GM21723 (cell line): ENCODE results near the gene BGN.

Experiments used
- ATAC-seq: cut with Tn5 transposase; IDR thresholded peaks from one replicate; pipeline ENCODE4 v1.9.1; 2021; ENCODE audit warnings: mild to moderate bottlenecking, moderate library complexity; ENCODE audit not compliant: unreplicated experiment

Gene BGN

DNA sequence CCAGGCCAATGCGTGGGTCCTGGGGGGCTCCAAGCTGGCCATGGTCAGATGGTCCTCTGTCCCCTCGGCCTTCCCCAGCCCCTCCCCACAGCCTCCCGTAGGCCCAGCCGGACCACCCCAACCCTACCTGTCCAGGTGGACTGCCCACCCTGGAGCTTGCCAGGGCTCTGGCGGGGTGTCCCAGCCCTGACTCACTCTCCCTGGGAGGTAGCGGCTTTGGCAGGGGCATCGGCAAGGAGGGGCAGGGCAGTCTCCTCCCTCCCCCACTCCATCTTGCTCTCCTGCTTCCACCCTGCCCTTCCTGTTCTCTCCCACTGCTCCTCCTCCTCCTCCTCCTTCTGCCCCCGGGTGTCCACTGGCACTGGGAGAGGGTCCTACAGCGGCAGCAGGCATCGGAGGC, 7.4 kb downstream of the BGN start:
- ATAC-seq, result no peak

DNA sequence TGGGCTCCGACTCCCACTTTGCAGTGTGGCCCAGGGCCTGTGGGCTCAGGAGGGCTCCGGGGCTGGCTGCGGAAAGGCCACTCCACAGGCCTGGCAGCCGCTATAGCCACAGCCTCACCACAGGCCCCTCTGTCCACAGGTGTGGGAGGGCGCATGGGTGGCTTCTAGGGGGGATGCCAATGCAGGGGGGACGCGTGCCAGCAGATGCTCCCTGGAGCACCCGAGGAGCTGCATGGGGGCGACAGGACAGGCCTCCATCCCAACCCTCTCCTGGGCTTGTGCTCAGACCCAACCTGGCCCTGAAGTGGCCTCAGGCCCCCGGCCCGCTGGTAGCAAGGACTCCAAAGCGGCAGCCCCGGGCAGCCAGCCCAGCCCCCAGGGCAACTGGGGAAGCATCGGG, 8.0 kb downstream of the BGN start:
- no peak for ATAC-seq

DNA sequence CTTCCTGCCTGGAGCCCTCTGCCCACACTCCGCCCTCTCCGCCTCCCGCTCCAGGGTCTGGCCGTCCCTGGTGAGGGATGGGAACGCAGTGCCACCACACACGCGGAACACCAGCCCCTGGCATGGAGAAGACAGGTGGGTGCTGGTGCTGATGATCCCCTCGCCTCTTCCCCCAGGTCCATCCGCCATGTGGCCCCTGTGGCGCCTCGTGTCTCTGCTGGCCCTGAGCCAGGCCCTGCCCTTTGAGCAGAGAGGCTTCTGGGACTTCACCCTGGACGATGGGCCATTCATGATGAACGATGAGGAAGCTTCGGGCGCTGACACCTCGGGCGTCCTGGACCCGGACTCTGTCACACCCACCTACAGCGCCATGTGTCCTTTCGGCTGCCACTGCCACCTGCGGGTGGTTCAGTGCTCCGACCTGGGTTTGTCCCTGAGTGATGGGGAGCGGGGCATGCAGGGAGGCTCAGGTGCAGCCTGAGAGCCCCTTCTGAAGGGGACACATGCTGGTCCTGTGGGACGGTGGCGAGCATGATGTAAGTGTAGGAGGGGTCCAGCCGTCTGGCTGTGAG, 9.8 kb downstream of the BGN start:
- no peak for ATAC-seq

DNA sequence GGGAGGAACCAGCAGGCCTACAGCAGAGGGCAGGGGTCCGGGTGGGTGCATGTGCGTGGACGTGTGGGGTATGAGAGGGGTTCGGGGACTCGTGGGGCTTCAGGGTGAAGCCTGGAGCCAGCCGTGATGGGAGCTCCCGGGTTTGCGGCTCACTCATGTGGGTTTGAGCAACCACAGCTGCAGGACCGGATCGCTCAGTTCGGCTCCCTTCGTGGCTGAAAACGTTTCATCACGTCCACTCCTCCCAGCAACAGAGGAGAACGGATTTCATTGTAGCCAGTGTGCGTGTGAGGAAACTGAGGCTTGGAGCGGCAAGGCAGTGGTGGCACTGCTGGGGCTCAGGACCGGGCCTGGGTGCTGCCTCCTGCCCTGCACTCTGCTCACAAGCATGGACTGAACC, 10.6 kb downstream of the BGN start:
- ATAC-seq, result no peak

DNA sequence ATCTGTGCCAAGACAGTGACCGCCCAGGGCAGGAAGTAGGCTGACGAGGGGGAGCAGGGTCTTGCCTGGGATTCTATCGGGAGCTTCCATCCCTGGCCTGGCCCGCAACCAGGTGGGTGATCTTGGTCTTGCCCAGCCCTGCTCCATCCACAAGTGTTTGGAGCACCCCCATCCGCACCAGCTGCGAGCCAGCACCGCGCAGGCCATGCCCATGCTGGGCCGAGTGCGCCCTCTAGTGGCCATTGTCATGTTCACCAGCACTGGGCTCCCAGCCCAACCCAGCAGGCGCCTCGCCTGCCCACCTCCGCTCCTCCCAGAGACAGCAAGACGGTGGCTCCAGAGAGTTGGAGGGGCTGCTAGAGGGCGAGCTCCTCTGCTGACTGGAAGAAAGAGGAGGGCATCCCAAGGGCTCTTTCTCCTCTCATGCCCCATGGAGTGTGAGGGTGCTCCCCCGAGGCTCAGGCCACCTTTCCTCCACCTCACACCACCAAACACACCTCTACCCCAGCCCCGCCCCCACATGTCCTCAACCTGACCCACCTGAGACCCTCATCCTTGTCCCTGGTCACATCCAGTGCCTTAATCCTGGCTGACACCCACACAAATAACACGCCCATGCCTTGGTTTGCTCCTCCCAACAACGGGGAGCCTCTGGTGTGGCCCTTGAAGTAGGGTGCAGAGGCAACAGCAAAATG, 12.9 kb downstream of the BGN start:
- ATAC-seq, result peak; percentile 94

DNA sequence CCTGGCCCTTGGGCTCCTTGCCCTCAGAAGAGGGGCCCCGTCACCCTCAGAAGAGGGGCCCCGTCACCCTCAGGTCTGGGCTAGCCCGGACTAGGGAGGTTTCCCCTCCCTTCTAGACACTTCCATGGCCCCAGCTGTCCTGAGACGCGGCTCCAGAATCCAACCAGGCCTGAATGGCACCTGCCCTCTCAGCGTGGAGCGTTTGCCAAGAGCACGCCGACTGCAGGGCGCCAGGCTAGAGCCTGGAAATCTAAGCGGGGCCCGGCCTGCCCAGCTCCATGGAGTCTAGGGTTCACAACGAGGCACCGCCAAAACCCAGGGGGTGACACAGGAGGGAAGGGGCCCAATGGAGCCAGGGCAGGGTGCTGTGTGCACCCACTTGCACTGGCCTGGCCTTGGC, 14.8 kb downstream of the BGN start:
- no peak for ATAC-seq

DNA sequence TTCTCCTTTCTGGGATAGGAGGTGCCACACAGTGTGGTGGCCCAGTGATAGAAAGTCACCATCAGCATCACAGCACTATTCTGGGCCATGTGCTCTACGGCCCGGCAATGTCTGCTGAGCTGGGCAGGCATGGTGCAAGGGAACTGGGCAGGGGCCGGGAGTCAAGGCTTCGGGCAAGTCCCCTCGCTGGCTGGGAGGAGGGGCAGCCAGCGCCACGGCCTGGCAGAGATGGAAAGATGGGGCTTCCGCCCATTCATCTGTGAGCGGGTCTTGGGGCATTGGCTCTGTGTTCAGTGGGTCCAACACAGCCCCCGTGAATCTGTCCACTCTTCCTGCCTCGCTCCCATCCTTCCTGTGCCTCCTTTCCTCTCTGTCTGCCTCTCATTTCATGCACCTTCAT, 15.6 kb downstream of the BGN start:
- no peak for ATAC-seq

DNA sequence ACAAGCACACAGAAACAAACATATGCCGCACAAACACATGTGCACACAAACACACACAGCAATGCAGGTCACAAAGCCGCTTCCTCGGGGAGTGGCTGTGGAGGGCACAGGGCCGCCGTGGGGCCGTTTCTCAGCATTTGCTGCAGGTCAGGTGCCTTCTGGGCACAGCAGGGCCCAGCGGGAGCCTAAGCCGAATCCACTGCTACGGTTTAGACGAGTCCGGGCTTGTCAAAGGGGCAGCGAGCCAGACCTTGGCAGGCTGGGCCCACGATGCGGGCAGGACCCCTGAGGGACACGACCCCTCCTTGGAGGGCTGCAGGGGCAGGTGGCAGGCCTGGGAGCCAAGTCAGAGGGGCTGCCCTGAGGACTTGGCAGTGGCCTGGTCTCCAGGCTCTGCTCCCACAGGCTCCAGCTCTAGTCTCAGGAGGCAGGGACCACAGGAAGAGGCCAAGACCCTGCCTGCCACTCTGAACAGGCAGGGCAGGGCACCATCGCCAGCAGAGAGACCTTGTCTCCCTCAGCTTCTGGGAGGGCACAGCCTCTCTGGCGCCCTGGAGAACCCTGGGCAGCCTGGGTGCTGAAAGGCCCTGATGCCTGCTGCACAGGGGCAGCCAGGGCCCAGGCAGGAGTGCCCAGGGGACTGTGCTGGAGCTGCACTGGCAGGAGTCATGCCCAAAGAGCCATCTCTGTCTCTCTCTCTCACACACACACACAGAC, 17.2 kb downstream of the BGN start:
- no peak for ATAC-seq

DNA sequence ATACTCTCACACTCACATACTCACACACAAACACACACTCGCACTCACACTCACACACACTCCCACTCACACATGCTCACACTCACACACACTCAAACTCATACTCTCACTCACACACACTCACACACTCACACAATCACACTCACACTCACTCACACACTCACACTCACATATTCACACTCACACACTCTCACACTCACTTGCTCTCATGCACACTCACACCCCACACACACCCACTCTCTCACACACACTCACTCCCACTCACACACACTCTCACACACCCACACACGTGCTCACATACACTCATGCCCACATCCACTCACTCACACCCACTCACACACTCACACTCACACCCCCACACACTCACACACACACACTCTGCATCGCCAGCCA, 17.7 kb downstream of the BGN start:
- no peak for ATAC-seq

DNA sequence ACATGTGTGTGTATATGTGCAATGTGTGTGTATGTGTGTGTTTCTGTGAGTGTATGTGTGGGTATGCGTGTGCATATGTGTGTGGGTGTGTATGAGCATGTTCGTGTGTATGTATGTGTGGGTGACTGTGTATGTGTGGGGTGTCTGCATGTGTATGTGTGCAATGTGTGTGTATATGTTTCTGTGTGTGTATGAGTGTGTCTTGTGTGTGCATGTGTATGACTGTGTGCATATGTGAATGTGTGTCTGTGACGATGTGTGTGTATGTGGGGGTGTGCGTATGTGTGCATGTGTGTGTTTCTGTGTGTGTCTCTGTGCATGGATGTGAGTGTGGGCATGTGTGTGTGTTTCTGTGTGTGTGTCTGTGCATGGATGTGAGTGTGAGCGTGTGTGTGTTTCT, 18.5 kb downstream of the BGN start:
- ATAC-seq, result no peak

DNA sequence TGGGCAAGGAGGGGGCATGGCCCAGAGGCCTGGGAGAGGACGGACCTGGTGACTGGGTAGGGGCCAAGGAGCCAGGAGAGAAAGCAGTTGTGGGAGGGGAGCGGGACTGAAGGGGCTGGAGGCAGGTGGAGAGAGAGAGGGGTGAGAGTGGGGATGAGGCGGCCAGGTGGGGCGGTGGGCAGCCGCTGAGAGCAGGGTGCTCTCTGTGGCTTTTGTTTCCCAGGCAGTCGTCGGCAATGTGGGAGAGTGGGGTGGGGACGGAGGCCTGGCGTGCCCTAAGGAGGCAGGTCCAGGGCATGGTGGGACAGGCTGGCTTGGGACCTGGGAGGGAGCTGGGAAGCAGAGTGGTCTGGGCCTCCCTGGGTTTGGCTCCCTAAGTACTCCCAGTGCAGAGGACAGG, 19.5 kb downstream of the BGN start:
- ATAC-seq, result no peak

DNA sequence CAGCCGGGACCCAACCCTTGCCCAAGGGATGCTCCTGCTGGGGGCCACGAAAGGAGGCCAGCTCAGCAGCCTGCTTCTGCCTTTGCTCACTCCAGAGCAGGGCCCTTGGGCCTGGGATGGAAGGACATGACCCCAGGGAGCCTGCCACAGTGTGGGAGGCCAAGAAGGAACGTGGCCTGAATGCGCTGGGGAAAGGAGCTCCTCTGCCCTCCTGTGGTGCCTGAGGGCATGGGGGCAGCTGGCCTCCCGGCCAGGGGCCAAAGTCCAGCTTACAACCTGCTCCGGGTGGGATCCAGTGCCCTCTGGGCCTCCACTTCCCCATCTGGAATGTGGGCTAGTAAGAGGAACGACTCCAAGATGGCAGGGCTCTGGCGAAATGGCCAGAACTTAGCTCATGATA, 20.7 kb downstream of the BGN start:
- no peak for ATAC-seq

DNA sequence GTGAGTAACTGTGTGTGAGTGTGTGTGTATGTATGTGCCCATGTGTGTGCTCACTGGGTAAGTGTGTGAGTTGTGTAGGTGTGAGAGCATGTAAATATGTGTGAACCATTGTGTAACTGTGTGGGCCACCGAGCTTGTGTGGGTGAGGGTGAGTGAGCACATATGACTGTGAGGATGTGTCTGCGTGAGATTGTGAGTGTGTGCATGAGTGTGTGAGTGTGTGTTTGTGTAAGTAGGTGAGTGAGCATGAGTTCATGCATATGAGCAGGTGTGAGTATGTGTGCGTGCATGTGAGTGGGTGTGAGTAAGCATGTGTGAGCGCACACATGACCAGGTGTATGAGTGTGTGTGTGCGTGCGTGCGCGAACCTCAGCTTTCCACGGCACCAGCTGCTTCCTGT, 21.3 kb downstream of the BGN start:
- no peak for ATAC-seq

DNA sequence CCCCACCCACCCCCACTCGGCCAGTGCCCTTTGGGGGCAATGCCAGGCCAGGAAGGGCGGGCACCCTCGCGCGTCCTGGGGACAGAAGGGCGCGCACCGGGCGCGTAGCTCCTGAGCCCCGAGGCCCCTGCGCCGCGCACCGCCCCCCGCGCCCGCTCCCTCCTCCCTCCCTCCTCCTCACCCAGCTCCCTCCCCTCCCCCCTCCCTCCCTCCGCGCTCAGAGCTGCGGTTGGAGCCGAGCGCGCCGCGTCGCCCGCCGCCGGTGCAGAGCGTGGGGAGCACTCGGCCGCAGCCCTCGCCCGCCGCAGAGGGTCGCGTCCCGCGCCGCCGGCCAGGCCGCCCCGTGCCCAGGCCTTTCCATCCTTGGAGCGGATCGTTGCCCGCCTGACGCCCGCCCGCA, 22.6 kb downstream of the BGN start, which contains the start of gene ATP2B3:
Gene ATP2B3, plus strand, starts transcription at position 220 of the 400 bp plus-strand sequence. CDS start 18,606 bp downstream, outside the sequence.
- no peak for ATAC-seq

DNA sequence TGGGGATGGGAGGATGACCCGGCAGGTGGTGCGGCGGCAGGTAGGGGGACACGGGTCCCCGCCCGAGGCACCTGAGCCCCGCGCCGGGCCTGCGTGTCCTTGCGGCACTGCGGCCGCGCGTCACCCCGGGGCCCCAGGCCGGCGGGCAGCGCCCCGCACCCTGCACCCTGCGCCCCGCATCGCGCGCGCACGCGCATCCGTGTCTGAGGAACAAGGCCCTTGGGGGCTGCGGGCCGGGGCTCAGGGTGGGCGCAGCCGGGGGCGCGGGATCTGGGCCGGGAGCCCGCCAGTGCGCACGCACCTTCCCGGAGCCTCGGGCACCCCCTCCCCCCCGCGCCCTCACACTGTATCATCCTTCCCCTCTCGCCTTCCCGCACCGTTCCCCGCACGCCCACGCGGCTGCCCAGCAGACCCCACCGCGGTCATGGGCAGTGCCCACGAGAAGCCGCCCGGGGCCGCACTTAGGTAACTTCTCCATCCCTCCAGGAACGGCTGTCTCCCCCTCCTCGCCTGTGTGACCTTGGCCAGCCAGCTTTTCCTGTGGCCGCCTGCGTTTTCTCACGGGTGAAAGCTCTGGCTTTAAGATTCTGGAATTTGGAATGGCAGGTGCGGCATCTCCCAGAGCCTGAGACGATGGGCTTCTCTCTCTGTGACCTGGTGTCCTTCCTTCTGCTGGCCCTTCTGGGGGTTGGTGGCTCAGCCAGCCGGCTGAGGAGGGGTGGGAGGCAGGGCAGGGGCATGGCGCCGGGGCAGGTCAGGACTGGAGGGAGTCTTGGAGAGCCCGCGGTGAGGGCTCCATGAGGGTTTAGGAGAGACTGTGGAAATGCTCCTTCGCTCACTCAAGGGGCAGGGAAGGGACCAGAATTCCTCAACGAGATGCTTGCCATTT, 23.4 kb downstream of the BGN start:
- no peak for ATAC-seq

DNA sequence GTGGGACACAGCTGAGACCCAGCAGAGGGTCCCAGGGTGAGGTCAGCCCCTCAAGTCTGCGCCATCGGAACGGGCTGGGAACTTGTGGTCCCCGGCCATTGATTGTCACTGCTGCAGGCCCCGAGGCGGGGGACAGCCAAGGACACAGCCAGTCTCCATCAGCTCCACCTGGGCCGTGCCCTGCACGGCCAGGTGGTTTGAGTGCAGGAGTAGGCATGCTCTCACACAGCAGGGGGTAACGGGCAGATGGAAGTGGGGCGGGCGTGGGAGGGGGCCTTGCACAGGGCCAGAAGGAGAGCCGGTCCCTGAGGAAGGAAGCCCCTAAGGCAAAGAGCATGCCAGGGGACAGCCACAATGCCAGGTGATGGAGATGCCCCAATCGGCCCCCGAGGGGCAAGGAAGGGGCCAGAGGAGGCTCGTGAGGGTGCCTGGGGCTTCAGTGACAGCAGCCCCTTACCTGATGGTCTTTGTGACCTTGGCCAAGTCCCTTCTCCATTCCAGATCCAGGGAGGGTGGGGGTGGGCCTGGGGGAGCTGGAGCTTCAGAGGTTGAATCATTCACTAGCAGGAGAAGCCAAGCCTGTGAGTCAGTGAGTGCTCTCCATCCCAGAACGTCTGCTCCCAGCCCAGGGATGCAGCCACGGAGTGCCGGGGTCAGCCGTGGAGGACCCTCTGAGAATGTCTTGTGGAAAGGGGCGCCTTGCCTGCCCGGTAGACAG, 24.9 kb downstream of the BGN start:
- ATAC-seq, result no peak

DNA sequence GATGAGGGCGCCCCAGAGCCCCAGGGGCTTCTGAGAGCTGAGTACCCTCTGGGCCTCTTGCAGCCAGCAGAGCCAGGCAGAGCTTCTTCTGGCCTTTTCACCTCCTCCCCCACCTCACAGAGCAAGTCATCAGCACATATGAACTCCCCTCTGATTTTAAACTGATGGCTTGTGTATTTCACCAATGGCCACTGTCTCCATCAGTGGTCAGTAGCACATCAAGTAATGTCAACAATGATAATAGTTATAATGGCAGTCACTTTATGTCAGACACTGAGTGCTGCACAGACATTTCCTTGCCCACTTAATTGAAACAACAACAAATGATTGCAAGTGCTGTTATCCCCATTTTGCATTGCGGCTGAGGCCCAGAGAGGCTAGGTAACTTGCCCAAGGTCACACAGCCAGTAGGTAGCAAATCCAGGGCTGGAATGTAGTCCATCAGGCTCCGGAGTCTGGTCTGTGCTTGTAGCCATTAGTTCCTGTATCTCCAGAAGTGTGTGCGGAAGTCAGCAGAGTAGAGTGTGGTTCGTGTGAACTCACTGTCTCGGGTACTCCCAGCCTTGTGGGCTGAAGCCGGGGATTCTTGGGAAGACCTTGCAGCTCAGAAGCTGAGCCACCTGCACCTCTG, 25.6 kb downstream of the BGN start:
- ATAC-seq, result no peak

DNA sequence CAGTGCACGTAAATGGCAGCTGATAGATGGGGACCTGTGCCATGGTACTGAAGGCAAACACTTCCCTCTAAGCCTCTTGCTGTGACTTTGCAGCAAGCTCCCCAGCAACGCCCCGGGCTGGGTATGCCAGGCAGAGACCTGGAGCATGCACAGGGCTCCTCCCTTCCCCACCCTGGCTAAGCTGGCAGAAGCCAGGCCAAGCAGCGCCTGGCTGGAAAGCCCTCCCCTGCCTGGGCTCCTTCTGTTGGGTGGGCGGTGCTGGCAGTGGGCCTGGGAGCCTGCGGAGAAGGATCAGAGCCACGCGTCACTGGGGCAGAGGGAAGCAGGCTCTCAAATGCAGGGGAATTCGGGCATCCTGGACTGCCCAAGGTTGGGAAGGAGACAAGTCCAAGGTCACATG, 26.3 kb downstream of the BGN start:
- ATAC-seq, result no peak

DNA sequence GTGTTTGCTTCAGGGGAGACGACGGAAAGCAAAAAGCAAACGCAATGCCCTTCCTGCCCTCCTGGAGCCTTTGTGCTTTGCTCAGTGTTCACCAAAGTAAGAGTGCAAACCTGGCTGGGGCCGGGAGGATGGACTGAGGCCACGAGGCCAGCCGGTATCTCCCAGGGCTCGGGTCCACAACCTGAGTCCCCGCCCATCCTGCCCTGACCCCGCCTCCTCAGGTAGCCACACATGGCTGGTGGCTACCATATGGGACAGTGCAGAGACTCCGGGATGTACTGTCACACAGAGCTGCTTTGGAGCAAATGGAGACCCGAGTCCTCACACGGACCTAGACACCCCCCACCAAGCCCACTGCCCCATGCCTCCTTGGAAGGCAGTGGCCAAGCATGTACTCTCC, 27.5 kb downstream of the BGN start:
- ATAC-seq, result no peak

DNA sequence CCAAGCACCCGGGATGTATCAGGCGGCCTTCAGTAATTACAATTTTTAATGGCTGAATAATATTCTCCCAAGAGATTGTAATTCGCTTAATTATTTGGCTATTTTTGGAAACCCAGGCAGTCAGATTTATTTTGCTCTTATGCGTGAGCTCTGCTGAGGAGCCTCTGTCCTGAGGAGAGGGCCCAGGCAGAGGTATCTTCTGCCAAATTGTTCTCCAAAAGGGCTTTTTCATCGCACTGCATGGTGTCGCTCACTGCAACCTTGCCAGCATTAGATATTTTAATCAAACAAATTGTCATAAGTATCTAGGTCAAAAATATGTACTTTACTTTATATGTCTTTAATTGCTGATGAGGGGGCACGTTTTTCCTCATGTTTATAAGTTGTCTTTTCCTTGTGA, 28.5 kb downstream of the BGN start:
- ATAC-seq, result no peak
